Measurements from ENCODE around the gene STH. TPM values are rescaled to one million over a fixed set of nuclear protein-coding genes. Genes with fewer than 3 reads are reported as not detected.
A peak's percentile ranks its signal among the peaks of the same experiment; 100 is the strongest.

STH gene
- total and polyA plus RNA-seq, 9 of the 15 experiments (the other 6 are each of a cell fraction or from before 2014, with no cell fraction given), result not detected

DNA sequence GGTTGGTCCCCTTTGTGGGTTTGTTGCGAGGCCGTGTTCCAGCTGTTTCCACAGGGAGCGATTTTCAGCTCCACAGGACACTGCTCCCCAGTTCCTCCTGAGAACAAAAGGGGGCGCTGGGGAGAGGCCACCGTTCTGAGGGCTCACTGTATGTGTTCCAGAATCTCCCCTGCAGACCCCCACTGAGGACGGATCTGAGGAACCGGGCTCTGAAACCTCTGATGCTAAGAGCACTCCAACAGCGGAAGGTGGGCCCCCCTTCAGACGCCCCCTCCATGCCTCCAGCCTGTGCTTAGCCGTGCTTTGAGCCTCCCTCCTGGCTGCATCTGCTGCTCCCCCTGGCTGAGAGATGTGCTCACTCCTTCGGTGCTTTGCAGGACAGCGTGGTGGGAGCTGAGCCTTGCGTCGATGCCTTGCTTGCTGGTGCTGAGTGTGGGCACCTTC, 27.3 kb upstream of the STH start:
- Histone ChIP-seq H3K4me2 (ENCODE audit: insufficient read depth, low read length) (peak overlapping the region; percentile 34), H3K4me1 (replicated peaks in 1 of 2; ENCODE audit: control insufficient read depth in 2 of 2, insufficient read depth in 2 of 2, low read length in 2 of 2) (peaks cover 13 to 23% of the 10 kb centered on the region in 2 experiments), H3K4me3 (no peak overlapping the region), H3K9me1 (ENCODE audit: control insufficient read depth, insufficient read depth, low read length) (peaks cover under 1% of the 10 kb centered on the region), H3K36me3 (ENCODE audit: control insufficient read depth, insufficient read depth, low read length) (no peaks in the 10 kb centered on the region), H3K9ac (ENCODE audit: insufficient read depth in 1 of 2, low read depth in 2 of 2, low read length in 2 of 2) (peak overlapping the region in 1 of 2 experiments; percentile 38; a peak in 2 of 4 replicates), H3K27ac (ENCODE audit: extremely low read depth, low read depth, low read length) (no peak overlapping the region), H2AFZ (ENCODE audit: low read depth, low read length) (peak overlapping the region; percentile 82), H3K27me3 (ENCODE audit: control insufficient read depth in 2 of 2, insufficient read depth in 2 of 2, low read length in 2 of 2) (peaks cover 8 to 15% of the 10 kb centered on the region in 2 experiments; a peak in 4 of 5 replicates), H3K9me3 (replicated peaks; ENCODE audit: control insufficient read depth, insufficient read depth, low read depth, low read length) (no peaks in the 10 kb centered on the region), H4K20me1 (replicated peaks; ENCODE audit: control insufficient read depth, insufficient read depth, low read length) (0 out of 2 replicates have a peak, but pooled peaks cover 3% of the 10 kb centered on the region), H3K79me2 (ENCODE audit: control insufficient read depth, insufficient read depth, low read length) (no peaks in the 10 kb centered on the region)
- WGBS (ENCODE audit: insufficient coverage, low coverage, missing lambda C conversion rate), result 27% methylated on average over 13 of the region's 14 CpGs
- peak; percentile 88 for ATAC-seq
- peak; percentile 52 to 60 (median 55) for DNase-seq (ENCODE audit: extremely low read depth in 1 of 4, low spot score in 3 of 4)
- peak; percentile 79 for FAIRE-seq
- no TSS peak for BruUV-seq (replicated peaks)
- ChIA-PET POLR2A (interaction anchor here (0.6 to 1.2 kb wide), 2 partner anchors 17 to 739 kb away, joined by 3 to 5 read pairs; no protein-coding TSS in a partner anchor), CTCF (ENCODE audit: low intra/inter-chr PET ratio) (no interaction called here)
- intact Hi-C loops (cut with micrococcal nuclease) (no loop called here), in situ Hi-C loops (cut with MboI) (no loop called here)
- TF ChIP-seq SMAD3 (CRISPR knock-in tag; conservative IDR thresholded peaks at IDR 0.05) (no peak), SPI1 (IDR thresholded peaks at IDR 0.05; ENCODE audit: borderline replicate concordance, low read depth, low read length) (peak; percentile 30; the same call in 1 of the 2 replicates), KLF10 (CRISPR knock-in tag; IDR thresholded peaks at IDR 0.05) (no peak), CTCF (IDR thresholded peaks at IDR 0.05 in 2 of 3, conservative IDR thresholded peaks at IDR 0.05 in 1 of 3; ENCODE audit: insufficient read depth in 2 of 3, low read depth in 1 of 3, low read length in 3 of 3) (peak; percentile 62 to 85 (median 77)), RAD21 (CRISPR knock-in tag; conservative IDR thresholded peaks at IDR 0.05 in 1 of 2, IDR thresholded peaks at IDR 0.05 in 1 of 2) (peak in 1 of 2 experiments; percentile 42; a peak in 2 of 4 replicates), ZNF592 (IDR thresholded peaks at IDR 0.05) (0 out of 2 replicates have a peak, but pooled peaks have one; percentile 35), DIDO1 (tag; IDR thresholded peaks at IDR 0.05; ENCODE audit: low read depth) (no peak), KLF1 (tag; IDR thresholded peaks at IDR 0.05) (0 out of 2 replicates have a peak, but pooled peaks have one; percentile 46), MXI1 (IDR thresholded peaks at IDR 0.05; ENCODE audit: low read depth, low read length) (no peak), RBM17 (IDR thresholded peaks at IDR 0.05; ENCODE audit: borderline replicate concordance, low read depth, low read length) (no peak), CREB3L1 (IDR thresholded peaks at IDR 0.05; ENCODE audit: borderline replicate concordance, low read depth) (no peak), CC2D1A (IDR thresholded peaks at IDR 0.05) (no peak)
- TF ChIP-seq, protein P1, sequence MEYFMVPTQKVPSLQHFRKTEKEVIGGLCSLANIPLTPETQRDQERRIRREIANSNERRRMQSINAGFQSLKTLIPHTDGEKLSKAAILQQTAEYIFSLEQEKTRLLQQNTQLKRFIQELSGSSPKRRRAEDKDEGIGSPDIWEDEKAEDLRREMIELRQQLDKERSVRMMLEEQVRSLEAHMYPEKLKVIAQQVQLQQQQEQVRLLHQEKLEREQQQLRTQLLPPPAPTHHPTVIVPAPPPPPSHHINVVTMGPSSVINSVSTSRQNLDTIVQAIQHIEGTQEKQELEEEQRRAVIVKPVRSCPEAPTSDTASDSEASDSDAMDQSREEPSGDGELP (CRISPR knock-in tag; IDR thresholded peaks at IDR 0.05; ENCODE audit: borderline replicate concordance), result peak; percentile 57; the same call in 1 of the 2 replicates

All from K562 (cell line).